ENCODE data around the gene NDRG3. TPM values are rescaled to one million over a fixed set of nuclear protein-coding genes. Genes with fewer than 3 reads are reported as not detected.
A peak's percentile ranks its signal among the peaks of the same experiment; 100 is the strongest.

The NDRG3 gene
- total and polyA plus RNA-seq, 4 donors = 3.1 to 6.3 (median 4.5) TPM

GRCh38 chr20:36775826-36776225 is 29.9 kb upstream of the NDRG3 start (continued):
- TF ChIP-seq ATF3 (IDR thresholded peaks at IDR 0.05) (no peak), FOXA2 (IDR thresholded peaks at IDR 0.05) (no peak), HNF4G (IDR thresholded peaks at IDR 0.05) (no peak)

GRCh38 chr20:36775196-36775595 is 29.3 kb upstream of the NDRG3 start:
- Histone ChIP-seq H3K27me3 (ENCODE audit: control insufficient read depth in 4 of 4, insufficient read depth in 4 of 4, low read length in 3 of 4) (no peaks in the 10 kb centered on the region), H3K4me1 (ENCODE audit: control insufficient read depth in 4 of 4, insufficient read depth in 4 of 4, low read length in 3 of 4) (peaks cover 0 to 16% (median 12%) of the 10 kb centered on the region in 4 donors), H3K4me3 (ENCODE audit: low read depth in 1 of 3, low read length in 3 of 3) (no peak overlapping the region), H3K9me3 (ENCODE audit: control insufficient read depth in 4 of 4, low read length in 3 of 4) (no peaks in the 10 kb centered on the region), H3K9ac (ENCODE audit: low read depth in 1 of 2, low read length in 2 of 2) (no peak overlapping the region), H3K36me3 (ENCODE audit: control insufficient read depth in 4 of 4, insufficient read depth in 3 of 4, low read depth in 1 of 4, low read length in 3 of 4) (peaks cover 0 to 2% (median 1%) of the 10 kb centered on the region in 4 donors), H3K27ac (ENCODE audit: low read depth in 1 of 2, low read length in 2 of 2) (no peak overlapping the region)
- no peak for TF ChIP-seq JUND (IDR thresholded peaks at IDR 0.05)
- no peak for TF ChIP-seq MAX (IDR thresholded peaks at IDR 0.05)
- no peak for TF ChIP-seq ZBTB33 (IDR thresholded peaks at IDR 0.05)
- TF ChIP-seq RAD21 (IDR thresholded peaks at IDR 0.05) = no peak
- no peak for TF ChIP-seq FOXA1 (IDR thresholded peaks at IDR 0.05)
- TF ChIP-seq FOXA2 (IDR thresholded peaks at IDR 0.05) = no peak
- no peak for DNase-seq (ENCODE audit: low spot score)
- WGBS = 86% methylated on average over 2 of the region's 2 CpGs

- peak within 1 kb of the TSS; percentile 95 for H3K9ac ChIP-seq (ENCODE audit: low read depth in 1 of 2, low read length in 2 of 2)
- H3K4me1 ChIP-seq (ENCODE audit: control insufficient read depth in 4 of 4, insufficient read depth in 4 of 4, low read length in 3 of 4) = peaks cover 0 to 16% (median 12%) of the 10 kb centered on the region in 4 donors
- H3K36me3 ChIP-seq (ENCODE audit: control insufficient read depth in 4 of 4, insufficient read depth in 3 of 4, low read depth in 1 of 4, low read length in 3 of 4) = peaks cover 0 to 2% (median 1%) of the 10 kb centered on the region in 4 donors
- DNase-seq (ENCODE audit: low spot score) = peak; percentile 100
- H3K4me3 ChIP-seq (ENCODE audit: low read depth in 1 of 3, low read length in 3 of 3) = peak within 1 kb of the TSS; percentile 75 to 93 (median 77)
- H3K27ac ChIP-seq (ENCODE audit: low read depth in 1 of 2, low read length in 2 of 2) = peak within 1 kb of the TSS; percentile 89 to 95
- H3K27me3 ChIP-seq (ENCODE audit: control insufficient read depth in 4 of 4, insufficient read depth in 4 of 4, low read length in 3 of 4) = no peaks in the 10 kb centered on the region
- TF ChIP-seq HNF4A (conservative IDR thresholded peaks at IDR 0.05) (peak; percentile 30 to 64), GABPA (IDR thresholded peaks at IDR 0.05 in 1 of 2, conservative IDR thresholded peaks at IDR 0.05 in 1 of 2) (peak in 1 of 2 donors; percentile 34), HNF4G (IDR thresholded peaks at IDR 0.05) (no peak), FOXA2 (IDR thresholded peaks at IDR 0.05) (no peak), JUND (IDR thresholded peaks at IDR 0.05) (peak in 1 of 2 donors; percentile 61), RAD21 (IDR thresholded peaks at IDR 0.05) (peak; percentile 57 to 68), EGR1 (IDR thresholded peaks at IDR 0.05; ENCODE audit: low read depth in 2 of 2) (no peak), REST (IDR thresholded peaks at IDR 0.05) (peak; percentile 53), NR2F2 (IDR thresholded peaks at IDR 0.05) (no peak), ATF3 (IDR thresholded peaks at IDR 0.05) (no peak), FOXA1 (IDR thresholded peaks at IDR 0.05) (no peak), SP1 (IDR thresholded peaks at IDR 0.05) (no peak), MAX (IDR thresholded peaks at IDR 0.05) (peak; percentile 38), RXRA (IDR thresholded peaks at IDR 0.05) (no peak), YY1 (IDR thresholded peaks at IDR 0.05) (peak; percentile 62), ZBTB33 (IDR thresholded peaks at IDR 0.05) (no peak), TAF1 (conservative IDR thresholded peaks at IDR 0.05) (no peak), CTCF (IDR thresholded peaks at IDR 0.05; ENCODE audit: low read depth, low read length, missing input control) (no peak)
- H3K9me3 ChIP-seq (ENCODE audit: control insufficient read depth in 4 of 4, low read length in 3 of 4) = no peaks in the 10 kb centered on the region
- under 1% methylated on average over 61 of the region's 61 CpGs for WGBS
Measured at GRCh38 chr20:36773597-36774390, 27.9 kb upstream of the NDRG3 start, which contains the start of gene DSN1. DSN1 (minus strand) TSS chr20:36773763; CDS start chr20:36771458, 2,305 bp downstream.

All from liver (tissue), 9 donors.